ENCODE measurements around the gene GALNT18. TPM values are rescaled to one million over a fixed set of nuclear protein-coding genes. Genes with fewer than 3 reads are reported as not detected.

The GALNT18 gene
- total RNA-seq, 1 donor from 2014 or later, result 6.6 TPM

DNA sequence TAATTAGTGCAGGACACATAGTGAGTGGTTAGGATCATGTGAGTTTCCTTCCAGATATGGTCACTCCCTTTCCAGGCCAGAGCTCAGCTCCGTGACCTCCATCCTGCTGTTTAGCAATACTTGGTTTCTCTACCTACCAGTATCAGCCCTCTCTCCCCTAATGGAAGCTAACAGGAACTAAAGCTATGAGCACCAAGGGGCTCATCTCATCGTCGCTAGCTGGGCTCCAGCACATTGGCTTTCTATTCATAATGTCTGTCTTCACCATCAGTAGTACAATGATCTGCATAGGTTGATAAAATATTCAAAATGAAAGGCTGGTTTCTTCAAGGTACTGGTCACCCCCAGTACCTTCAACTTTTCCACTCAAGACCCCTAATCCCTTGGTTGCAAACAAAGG lies 2.4 kb upstream of the GALNT18 start:
- Histone ChIP-seq H3K36me3 (ENCODE audit: control insufficient read depth, insufficient read depth, low read length) (no peaks in the 10 kb centered on the region), H3K27me3 (ENCODE audit: control insufficient read depth, insufficient read depth, low read length) (no peaks in the 10 kb centered on the region), H3K4me3 (ENCODE audit: low read depth, low read length) (no peak overlapping the region)
- no peak for DNase-seq (ENCODE audit: low read depth)
- TF ChIP-seq, protein P1, sequence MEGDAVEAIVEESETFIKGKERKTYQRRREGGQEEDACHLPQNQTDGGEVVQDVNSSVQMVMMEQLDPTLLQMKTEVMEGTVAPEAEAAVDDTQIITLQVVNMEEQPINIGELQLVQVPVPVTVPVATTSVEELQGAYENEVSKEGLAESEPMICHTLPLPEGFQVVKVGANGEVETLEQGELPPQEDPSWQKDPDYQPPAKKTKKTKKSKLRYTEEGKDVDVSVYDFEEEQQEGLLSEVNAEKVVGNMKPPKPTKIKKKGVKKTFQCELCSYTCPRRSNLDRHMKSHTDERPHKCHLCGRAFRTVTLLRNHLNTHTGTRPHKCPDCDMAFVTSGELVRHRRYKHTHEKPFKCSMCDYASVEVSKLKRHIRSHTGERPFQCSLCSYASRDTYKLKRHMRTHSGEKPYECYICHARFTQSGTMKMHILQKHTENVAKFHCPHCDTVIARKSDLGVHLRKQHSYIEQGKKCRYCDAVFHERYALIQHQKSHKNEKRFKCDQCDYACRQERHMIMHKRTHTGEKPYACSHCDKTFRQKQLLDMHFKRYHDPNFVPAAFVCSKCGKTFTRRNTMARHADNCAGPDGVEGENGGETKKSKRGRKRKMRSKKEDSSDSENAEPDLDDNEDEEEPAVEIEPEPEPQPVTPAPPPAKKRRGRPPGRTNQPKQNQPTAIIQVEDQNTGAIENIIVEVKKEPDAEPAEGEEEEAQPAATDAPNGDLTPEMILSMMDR (IDR thresholded peaks at IDR 0.05; ENCODE audit: insufficient read depth, low read length, poor library complexity, severe bottlenecking), result no peak

DNA sequence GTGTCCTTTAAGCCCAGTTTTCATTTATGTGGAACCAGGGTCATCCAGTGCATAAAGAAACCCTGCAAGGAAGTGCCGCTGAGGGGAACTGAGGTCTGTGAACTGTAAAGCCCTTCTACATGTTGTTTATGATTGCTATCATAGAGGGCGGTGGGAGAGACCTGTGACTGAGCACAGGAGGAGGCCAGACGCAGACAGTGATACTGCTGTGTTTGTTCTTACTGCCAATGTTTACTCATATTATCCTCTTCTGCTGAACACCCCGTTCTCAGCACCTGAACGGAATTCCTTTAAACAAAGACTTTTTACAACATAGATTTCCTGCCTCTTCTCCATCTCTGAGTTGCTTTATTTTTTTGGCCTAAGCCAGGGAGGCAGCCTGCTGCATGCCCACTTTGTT lies 967 bp upstream of the GALNT18 start:
- DNase-seq (ENCODE audit: low read depth), result no peak
- TF ChIP-seq, protein P1 (IDR thresholded peaks at IDR 0.05; ENCODE audit: insufficient read depth, low read length, poor library complexity, severe bottlenecking), result no peak
- H3K27me3 ChIP-seq (ENCODE audit: control insufficient read depth, insufficient read depth, low read length), result no peaks in the 10 kb centered on the region
- no peak overlapping the region for H3K4me3 ChIP-seq (ENCODE audit: low read depth, low read length)
- no peaks in the 10 kb centered on the region for H3K36me3 ChIP-seq (ENCODE audit: control insufficient read depth, insufficient read depth, low read length)

DNA sequence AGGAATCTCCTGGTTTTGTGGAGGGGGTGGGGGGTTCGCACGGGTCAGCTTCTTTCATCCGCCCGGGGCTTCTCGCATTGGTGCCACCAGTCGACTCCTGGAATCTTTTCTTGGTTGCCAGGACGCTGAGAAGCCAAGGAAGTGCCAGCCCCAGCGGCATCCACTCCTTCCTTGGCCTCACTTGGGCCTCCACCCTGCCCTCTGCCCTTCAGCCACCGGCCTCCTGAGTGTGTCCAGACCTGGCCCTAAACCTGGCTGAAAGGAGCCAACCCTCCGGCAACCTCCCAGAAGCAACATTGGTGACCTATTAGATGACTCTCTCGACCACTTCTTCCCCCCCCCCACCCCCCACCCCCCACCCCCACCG lies 518 bp upstream of the GALNT18 start:
- Histone ChIP-seq H3K36me3 (ENCODE audit: control insufficient read depth, insufficient read depth, low read length) (no peaks in the 10 kb centered on the region), H3K4me3 (ENCODE audit: low read depth, low read length) (no peak overlapping the region)
- TF ChIP-seq, protein P1 (IDR thresholded peaks at IDR 0.05; ENCODE audit: insufficient read depth, low read length, poor library complexity, severe bottlenecking), result no peak

DNA sequence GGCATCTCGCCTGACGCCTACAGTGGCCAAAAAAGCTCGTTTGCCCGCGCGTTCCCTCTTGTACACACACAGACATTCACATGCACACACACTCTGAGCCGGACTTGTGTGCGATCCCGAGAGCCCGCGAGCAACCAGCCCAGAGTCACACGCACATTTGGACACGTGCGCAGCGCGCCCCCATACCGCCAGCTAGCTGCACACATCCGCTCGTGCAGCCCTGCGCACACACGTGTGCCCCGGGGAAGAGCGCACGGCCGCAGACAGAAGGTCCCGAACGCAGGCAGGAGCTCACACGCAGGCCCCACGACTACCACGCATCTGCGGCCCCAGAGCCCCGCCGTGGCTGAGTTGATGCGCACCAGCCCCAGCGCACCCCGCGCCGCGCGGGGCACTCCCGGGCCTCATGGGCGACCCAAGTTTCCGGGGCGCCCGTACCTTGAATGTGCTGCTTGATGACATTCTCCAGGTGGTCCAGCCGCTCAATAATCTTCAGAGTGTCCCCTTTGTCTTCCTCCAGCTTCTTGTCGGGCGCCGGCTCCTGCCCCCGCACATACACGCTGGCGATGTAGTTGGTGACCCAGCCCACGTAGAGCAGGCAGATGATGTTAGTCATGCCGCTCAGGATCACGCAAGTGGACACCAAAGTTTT lies 758 bp downstream of the GALNT18 start:
- H3K36me3 ChIP-seq (ENCODE audit: control insufficient read depth, insufficient read depth, low read length), result no peaks in the 10 kb centered on the region
- DNase-seq (ENCODE audit: low read depth), result no peak
- H3K4me3 ChIP-seq (ENCODE audit: low read depth, low read length), result peak overlapping the region; percentile 48
- H3K27me3 ChIP-seq (ENCODE audit: control insufficient read depth, insufficient read depth, low read length), result no peaks in the 10 kb centered on the region
- TF ChIP-seq, protein P1 (IDR thresholded peaks at IDR 0.05; ENCODE audit: insufficient read depth, low read length, poor library complexity, severe bottlenecking), result no peak

More for the DNA sequence above, 518 bp upstream of the GALNT18 start:
- no peaks in the 10 kb centered on the region for H3K27me3 ChIP-seq (ENCODE audit: control insufficient read depth, insufficient read depth, low read length)
- no peak for DNase-seq (ENCODE audit: low read depth)

DNA sequence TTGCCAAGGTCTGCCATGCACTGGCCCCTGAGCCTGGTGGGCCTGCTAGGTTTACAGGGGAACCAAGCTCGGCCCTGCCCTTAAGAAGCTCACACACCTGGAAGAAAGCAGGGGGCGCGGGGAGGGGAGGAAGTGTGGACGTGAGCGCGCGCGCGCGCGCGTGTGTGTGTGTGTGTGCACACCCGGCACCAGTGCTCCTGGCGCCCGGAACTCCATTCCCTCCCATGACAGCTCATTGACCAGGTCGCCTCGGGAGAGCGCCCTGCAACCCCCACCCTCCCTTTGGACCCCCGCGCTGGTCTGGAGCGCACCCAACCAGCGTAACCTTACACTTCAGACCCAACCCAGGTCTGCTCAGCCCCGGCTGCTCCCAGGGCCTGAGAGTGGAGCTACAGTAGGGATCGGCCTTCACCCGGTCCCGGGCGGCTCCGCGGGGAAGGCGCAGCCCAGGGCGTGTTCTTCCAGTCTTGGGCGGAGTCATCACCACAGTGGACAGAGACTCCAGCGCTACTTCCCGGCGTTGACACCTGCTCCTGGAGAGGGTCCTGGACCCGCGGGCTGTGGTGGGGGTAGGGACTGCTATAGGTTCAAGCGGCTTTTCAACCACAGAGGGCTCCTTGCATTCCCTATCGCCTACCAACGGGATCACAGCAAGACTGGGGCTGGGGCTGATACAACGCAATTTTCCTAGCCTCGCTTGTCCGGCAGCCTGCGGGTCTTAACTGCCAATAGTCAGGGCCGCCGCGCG lies 1.5 kb downstream of the GALNT18 start:
- Histone ChIP-seq H3K27me3 (ENCODE audit: control insufficient read depth, insufficient read depth, low read length) (no peaks in the 10 kb centered on the region), H3K4me3 (ENCODE audit: low read depth, low read length) (peak overlapping the region; percentile 48), H3K36me3 (ENCODE audit: control insufficient read depth, insufficient read depth, low read length) (no peaks in the 10 kb centered on the region)
- TF ChIP-seq, protein P1 (IDR thresholded peaks at IDR 0.05; ENCODE audit: insufficient read depth, low read length, poor library complexity, severe bottlenecking), result no peak
- DNase-seq (ENCODE audit: low read depth), result no peak
